Sigmoid colon (tissue), 7 donors: ENCODE data around the gene AMER3. TPM values are rescaled to one million over a fixed set of nuclear protein-coding genes. Genes with fewer than 3 reads are reported as not detected.

Source experiments
- DNase-seq: peaks from one replicate; pipeline ENCODE4 v3.0.0-alpha.2; 2019
- H3K27ac ChIP-seq, 4 donors: fragments of 200-600 bp; sonication (generic); one replicate each; pipeline ENCODE4 v1.5.1; 2016 to 2019; ENCODE audit warnings: mild to moderate bottlenecking in 1 of 4
- H3K27me3 ChIP-seq, 3 donors: fragments of 200-600 bp; sonication (generic); one replicate each; pipeline ENCODE4 v1.5.1; 2019; ENCODE audit warnings: mild to moderate bottlenecking in 1 of 3
- H3K36me3 ChIP-seq, 4 donors: fragments of 200-600 bp; sonication (generic); one replicate each; pipeline ENCODE4 v1.5.1; 2016 to 2019
- H3K4me1 ChIP-seq, 4 donors: fragments of 200-600 bp; sonication (generic); one replicate each; pipeline ENCODE4 v1.5.1; 2017 to 2019
- H3K4me3 ChIP-seq, 4 donors: fragments of 200-600 bp; sonication (generic); one replicate each; pipeline ENCODE4 v1.5.1; 2017 to 2019; ENCODE audit warnings: mild to moderate bottlenecking in 2 of 4, moderate library complexity in 1 of 4
- H3K9me3 ChIP-seq, 4 donors: fragments of 200-600 bp in 3 of 4; sonication (generic) in 3 of 4; one replicate each; pipeline versions ENCODE4 v1.5.1 to v1.6.1; 2013 to 2019
- EP300 ChIP-seq, 4 donors: sonication (generic); formaldehyde crosslinking; IDR thresholded peaks; one replicate each; pipeline ENCODE4 v1.6.1; 2017; ENCODE audit warnings: antibody characterized with exemption in 4 of 4
- POLR2A ChIP-seq, 2 donors: fragments of 450-650 bp; IDR thresholded peaks; one replicate each; pipeline ENCODE4 v1.6.1; 2016; ENCODE audit warnings: antibody characterized with exemption in 2 of 2, mild to moderate bottlenecking in 2 of 2, moderate library complexity in 2 of 2
- POLR2AphosphoS5 ChIP-seq, 4 donors: sonication (generic); formaldehyde crosslinking; IDR thresholded peaks; one replicate each; pipeline ENCODE4 v1.6.1; 2017; ENCODE audit warnings: antibody characterized with exemption in 4 of 4
- WGBS, 2 donors: extraction: QIAGEN DNeasy Blood & Tissue Kit; methylation state at CpG; one replicate each; pipeline ENCODE4 v1.1.7; 2013; 5-methylcytosine and 5-hydroxymethylcytosine counted together
- intact Hi-C: fragments of 100-400 bp; cut with DNase I; formaldehyde crosslinking; loops from one replicate; pipeline ENCODE4 v1.15.1; 2023
- polyA plus RNA-seq, 3 donors: library from polyadenylated mRNA; stranded (reverse); fragments of 200-250 nt; gene quantifications; one replicate each; pipeline ENCODE4 v1.2.3, GENCODE V29; 2013
- total RNA-seq, 4 donors: library from RNA; depleted of rRNA; stranded (reverse); fragments of >200 nt; gene quantifications; one replicate each; pipeline ENCODE4 v1.1.0, GENCODE V29; 2016
- TF ChIP-seq, protein P1 (sequence below), 4 experiments: fragments of 450-650 bp in 3 of 4; fragments of 200-600 bp in 1 of 4; IDR thresholded peaks; one replicate each; pipeline ENCODE4 v1.5.1; 2016 to 2019; ENCODE audit warnings: antibody characterized with exemption in 4 of 4, mild to moderate bottlenecking in 3 of 4, moderate library complexity in 2 of 4
- donor health status: healthy with polysubstance abuse.
- donor health status: Bipolar disorder and iron deficiency.
- donor health status: healthy.

The AMER3 gene
- total and polyA plus RNA-seq, 7 donors, result under 0.01 to 1.4 (median 0.28) TPM; not detected in 2

- no peak for DNase-seq
- H3K27ac ChIP-seq, result no peak overlapping the region
- H3K27me3 ChIP-seq, result no peaks in the 10 kb centered on the region
- intact Hi-C loops, result no loop called here
- H3K36me3 ChIP-seq, result no peaks in the 10 kb centered on the region
- H3K4me1 ChIP-seq, result no peaks in the 10 kb centered on the region
- 69 to 82% methylated on average over 4 of the region's 4 CpGs for WGBS, 2 donors
- no peaks in the 10 kb centered on the region for H3K9me3 ChIP-seq
- no peak overlapping the region for H3K4me3 ChIP-seq
- no peak for TF ChIP-seq POLR2A (IDR thresholded peaks at IDR 0.05)
- no peak for TF ChIP-seq POLR2AphosphoS5 (IDR thresholded peaks at IDR 0.05)
- no peak for TF ChIP-seq EP300 (IDR thresholded peaks at IDR 0.05)
Observed at GRCh38 chr2:130806370-130806769, 51.0 kb downstream of the AMER3 start.

- Histone ChIP-seq H3K27ac (peak overlapping the region in 1 of 4 donors; percentile 14), H3K4me3 (no peak overlapping the region), H3K36me3 (no peaks in the 10 kb centered on the region), H3K4me1 (no peaks in the 10 kb centered on the region), H3K9me3 (no peaks in the 10 kb centered on the region), H3K27me3 (no peaks in the 10 kb centered on the region)
- TF ChIP-seq, protein P1, sequence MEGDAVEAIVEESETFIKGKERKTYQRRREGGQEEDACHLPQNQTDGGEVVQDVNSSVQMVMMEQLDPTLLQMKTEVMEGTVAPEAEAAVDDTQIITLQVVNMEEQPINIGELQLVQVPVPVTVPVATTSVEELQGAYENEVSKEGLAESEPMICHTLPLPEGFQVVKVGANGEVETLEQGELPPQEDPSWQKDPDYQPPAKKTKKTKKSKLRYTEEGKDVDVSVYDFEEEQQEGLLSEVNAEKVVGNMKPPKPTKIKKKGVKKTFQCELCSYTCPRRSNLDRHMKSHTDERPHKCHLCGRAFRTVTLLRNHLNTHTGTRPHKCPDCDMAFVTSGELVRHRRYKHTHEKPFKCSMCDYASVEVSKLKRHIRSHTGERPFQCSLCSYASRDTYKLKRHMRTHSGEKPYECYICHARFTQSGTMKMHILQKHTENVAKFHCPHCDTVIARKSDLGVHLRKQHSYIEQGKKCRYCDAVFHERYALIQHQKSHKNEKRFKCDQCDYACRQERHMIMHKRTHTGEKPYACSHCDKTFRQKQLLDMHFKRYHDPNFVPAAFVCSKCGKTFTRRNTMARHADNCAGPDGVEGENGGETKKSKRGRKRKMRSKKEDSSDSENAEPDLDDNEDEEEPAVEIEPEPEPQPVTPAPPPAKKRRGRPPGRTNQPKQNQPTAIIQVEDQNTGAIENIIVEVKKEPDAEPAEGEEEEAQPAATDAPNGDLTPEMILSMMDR (IDR thresholded peaks at IDR 0.05), result no peak
- TF ChIP-seq EP300 (IDR thresholded peaks at IDR 0.05) (no peak), POLR2A (IDR thresholded peaks at IDR 0.05) (no peak), POLR2AphosphoS5 (IDR thresholded peaks at IDR 0.05) (no peak)
- WGBS, 2 donors, result 20 to 65% methylated on average over 14 of the region's 14 CpGs
- DNase-seq, result no peak
- intact Hi-C loops, result no loop called here
Observed at GRCh38 chr2:130807659-130808385, 52.5 kb downstream of the AMER3 start.

GRCh38 chr2:130808482-130809268 lies 53.3 kb downstream of the AMER3 start:
- Histone ChIP-seq H3K27me3 (no peaks in the 10 kb centered on the region), H3K36me3 (no peaks in the 10 kb centered on the region), H3K27ac (peak overlapping the region in 1 of 4 donors; percentile 14), H3K4me3 (no peak overlapping the region), H3K9me3 (no peaks in the 10 kb centered on the region), H3K4me1 (no peaks in the 10 kb centered on the region)
- DNase-seq, result no peak
- intact Hi-C loops, result no loop called here
- no peak for TF ChIP-seq EP300 (IDR thresholded peaks at IDR 0.05)
- TF ChIP-seq POLR2A (IDR thresholded peaks at IDR 0.05), result no peak
- TF ChIP-seq POLR2AphosphoS5 (IDR thresholded peaks at IDR 0.05), result no peak
- TF ChIP-seq, protein P1 (IDR thresholded peaks at IDR 0.05), result no peak
- WGBS, 2 donors, result 80 to 87% methylated on average over 12 of the region's 12 CpGs

DNA sequence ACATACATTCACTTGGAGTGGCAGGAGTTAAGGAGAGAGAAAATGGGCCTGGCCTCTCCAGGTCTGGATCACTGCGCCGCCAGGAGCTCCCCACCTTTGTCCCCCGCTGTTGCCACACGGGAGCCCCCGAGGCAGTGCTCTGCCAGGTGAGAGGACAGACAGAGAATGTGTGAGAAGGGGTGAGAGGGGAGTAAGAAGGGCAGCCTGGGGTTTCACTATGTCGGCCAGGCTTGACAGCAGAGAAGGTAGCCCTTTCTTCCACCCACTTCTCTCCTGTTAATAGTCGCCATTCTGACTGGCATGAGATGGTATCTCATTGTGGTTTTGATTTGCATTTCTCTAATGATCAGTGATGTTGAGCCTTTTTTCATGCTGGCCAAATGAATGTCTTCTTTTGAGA lies 55.1 kb downstream of the AMER3 start:
- H3K36me3 ChIP-seq, result no peaks in the 10 kb centered on the region
- no peaks in the 10 kb centered on the region for H3K4me1 ChIP-seq
- DNase-seq, result no peak
- H3K9me3 ChIP-seq, result no peaks in the 10 kb centered on the region
- H3K27ac ChIP-seq, result no peak overlapping the region
- H3K4me3 ChIP-seq, result no peak overlapping the region
- H3K27me3 ChIP-seq, result no peaks in the 10 kb centered on the region
- WGBS, 2 donors, result 56 to 75% methylated on average over 7 of the region's 7 CpGs
- intact Hi-C loops, result no loop called here
- TF ChIP-seq POLR2A (IDR thresholded peaks at IDR 0.05), result no peak
- TF ChIP-seq, protein P1 (IDR thresholded peaks at IDR 0.05), result no peak
- no peak for TF ChIP-seq EP300 (IDR thresholded peaks at IDR 0.05)
- TF ChIP-seq POLR2AphosphoS5 (IDR thresholded peaks at IDR 0.05), result no peak

GRCh38 chr2:130813722-130814121 lies 58.4 kb downstream of the AMER3 start:
- Histone ChIP-seq H3K4me3 (no peak overlapping the region), H3K36me3 (no peaks in the 10 kb centered on the region), H3K27me3 (peaks cover 0 to 3% (median 0%) of the 10 kb centered on the region in 3 donors), H3K27ac (no peak overlapping the region), H3K4me1 (no peaks in the 10 kb centered on the region), H3K9me3 (no peaks in the 10 kb centered on the region)
- WGBS, 2 donors, result 35 to 67% methylated on average over 5 of the region's 5 CpGs
- DNase-seq, result no peak
- TF ChIP-seq POLR2AphosphoS5 (IDR thresholded peaks at IDR 0.05), result no peak
- no peak for TF ChIP-seq POLR2A (IDR thresholded peaks at IDR 0.05)
- no peak for TF ChIP-seq EP300 (IDR thresholded peaks at IDR 0.05)
- TF ChIP-seq, protein P1 (IDR thresholded peaks at IDR 0.05), result no peak
- intact Hi-C loops, result no loop called here
